ENCODE data around the gene IL34. TPM values are rescaled to one million over a fixed set of nuclear protein-coding genes. Genes with fewer than 3 reads are reported as not detected.

IL34 gene
- total RNA-seq, 4 donors from 2014 or later, result 3.3 to 9.4 (median 9.0) TPM; not detected in 1

- no peaks in the 10 kb centered on the region for H3K27me3 ChIP-seq
- peak overlapping the region; percentile 93 to 97 for H3K27ac ChIP-seq
- TF ChIP-seq POLR2A (IDR thresholded peaks at IDR 0.05) (no peak), CTCF (IDR thresholded peaks at IDR 0.05) (no peak)
- no peak for DNase-seq
- intact Hi-C loops (cut with DNase I; ENCODE audit: low total_unique reads), result no loop called here
- H3K4me1 ChIP-seq, result peaks cover 36 to 64% of the 10 kb centered on the region in 2 donors
- H3K4me3 ChIP-seq, result no peak overlapping the region
- no peaks in the 10 kb centered on the region for H3K36me3 ChIP-seq
- no peaks in the 10 kb centered on the region for H3K9me3 ChIP-seq
Observed at GRCh38 chr16:70689035-70689969, 42.9 kb downstream of the IL34 start.

GRCh38 chr16:70689970-70690891 is 43.9 kb downstream of the IL34 start:
- Histone ChIP-seq H3K4me1 (peaks cover 36 to 71% of the 10 kb centered on the region in 2 donors), H3K9me3 (no peaks in the 10 kb centered on the region), H3K27ac (peak overlapping the region; percentile 93 to 97), H3K36me3 (no peaks in the 10 kb centered on the region), H3K27me3 (no peaks in the 10 kb centered on the region), H3K4me3 (no peak overlapping the region)
- intact Hi-C loops (cut with DNase I; ENCODE audit: low total_unique reads), result loop anchor here (5.0 kb wide), 1 partner anchor 52 kb away; no protein-coding TSS in a partner anchor
- no peak for DNase-seq
- TF ChIP-seq CTCF (IDR thresholded peaks at IDR 0.05) (no peak), POLR2A (IDR thresholded peaks at IDR 0.05) (no peak)

- Histone ChIP-seq H3K9me3 (no peaks in the 10 kb centered on the region), H3K4me3 (no peak overlapping the region), H3K4me1 (peaks cover 36 to 80% of the 10 kb centered on the region in 2 donors), H3K27me3 (no peaks in the 10 kb centered on the region), H3K27ac (peak overlapping the region; percentile 93 to 97), H3K36me3 (no peaks in the 10 kb centered on the region)
- intact Hi-C loops (cut with DNase I; ENCODE audit: low total_unique reads), result loop anchor here (5.0 kb wide), 1 partner anchor 51 kb away; no protein-coding TSS in a partner anchor
- DNase-seq, result peak; percentile 90 to 97
- TF ChIP-seq POLR2A (IDR thresholded peaks at IDR 0.05) (peak in 1 of 2 donors; percentile 41), CTCF (IDR thresholded peaks at IDR 0.05) (no peak)
Observed at GRCh38 chr16:70691223-70692129, 45.1 kb downstream of the IL34 start.

GRCh38 chr16:70692130-70692872 is 45.9 kb downstream of the IL34 start:
- H3K4me1 ChIP-seq, result peaks cover 36 to 85% of the 10 kb centered on the region in 2 donors
- intact Hi-C loops (cut with DNase I; ENCODE audit: low total_unique reads), result loop anchor here (5.0 kb wide), 1 partner anchor 50 kb away; no protein-coding TSS in a partner anchor
- no peak for DNase-seq

More at GRCh38 chr16:70692130-70692872, 45.9 kb downstream of the IL34 start:
- Histone ChIP-seq H3K4me3 (no peak overlapping the region), H3K9me3 (no peaks in the 10 kb centered on the region), H3K27ac (peak overlapping the region; percentile 93 to 97), H3K36me3 (no peaks in the 10 kb centered on the region), H3K27me3 (no peaks in the 10 kb centered on the region)
- TF ChIP-seq POLR2A (IDR thresholded peaks at IDR 0.05), result no peak
- TF ChIP-seq CTCF (IDR thresholded peaks at IDR 0.05), result no peak
